H9 (cell line): ENCODE data around the gene FAM3D. TPM values are rescaled to one million over a fixed set of nuclear protein-coding genes. Genes with fewer than 3 reads are reported as not detected.

Source experiments
- DNase-seq: peaks from one replicate; pipeline ENCODE4 v3.0.0-alpha.2; 2017
- H2AFZ ChIP-seq: one replicate; pipeline ENCODE4 v1.6.1; 2013; ENCODE audit warnings: mild to moderate bottlenecking, low read length, control low read depth, moderate library complexity
- H2AK5ac ChIP-seq: 2 replicates; pipeline ENCODE4 v1.6.1; 2013; ENCODE audit warnings: low read length, control low read depth, mixed read lengths; ENCODE audit not compliant: insufficient read length
- H2BK120ac ChIP-seq: one replicate; pipeline ENCODE4 v1.6.1; 2013; ENCODE audit warnings: low read depth, mild to moderate bottlenecking, low read length, control low read depth, inconsistent platforms; ENCODE audit not compliant: poor library complexity, severe bottlenecking
- H2BK12ac ChIP-seq: 2 replicates; pipeline ENCODE4 v1.6.1; 2013; ENCODE audit warnings: low read length, control low read depth, mixed read lengths, low read depth; ENCODE audit not compliant: insufficient read length
- H2BK15ac ChIP-seq: 2 replicates; pipeline ENCODE4 v1.6.1; 2013; ENCODE audit warnings: low read depth, low read length, control low read depth
- H2BK20ac ChIP-seq: one replicate; pipeline ENCODE4 v1.6.1; 2013; ENCODE audit warnings: low read depth, mild to moderate bottlenecking, low read length, control low read depth, inconsistent platforms; ENCODE audit not compliant: poor library complexity, severe bottlenecking
- H2BK5ac ChIP-seq: 2 replicates; pipeline ENCODE4 v1.6.1; 2013; ENCODE audit warnings: low read length, control low read depth, mixed read lengths; ENCODE audit not compliant: insufficient read length
- H3K14ac ChIP-seq: 2 replicates; pipeline ENCODE4 v1.6.1; 2013; ENCODE audit warnings: low read length, control low read depth; ENCODE audit not compliant: insufficient read depth
- H3K18ac ChIP-seq: 2 replicates; pipeline ENCODE4 v1.6.1; 2013; ENCODE audit warnings: low read depth, mild to moderate bottlenecking, mixed read lengths, low read length, control low read depth; ENCODE audit not compliant: insufficient read length
- H3K23ac ChIP-seq: 2 replicates; pipeline ENCODE4 v1.6.1; 2013; ENCODE audit warnings: low read length, control low read depth, mixed read lengths, low read depth; ENCODE audit not compliant: insufficient read length
- H3K23me2 ChIP-seq: 2 replicates; pipeline ENCODE4 v1.6.1; 2013; ENCODE audit warnings: low read depth, mild to moderate bottlenecking, mixed read lengths, low read length, control low read depth; ENCODE audit not compliant: insufficient read length, poor library complexity, severe bottlenecking
- H3K27ac ChIP-seq: 2 replicates; pipeline ENCODE4 v1.5.1; 2013; ENCODE audit warnings: low read length, control low read depth, mixed read lengths, low read depth; ENCODE audit not compliant: insufficient read length
- H3K27me3 ChIP-seq: 2 replicates; pipeline ENCODE4 v1.6.1; 2013; ENCODE audit warnings: low read length, control low read depth, inconsistent platforms; ENCODE audit not compliant: insufficient read depth
- H3K4ac ChIP-seq: 2 replicates; pipeline ENCODE4 v1.6.1; 2013; ENCODE audit warnings: low read depth, mild to moderate bottlenecking, control low read depth, inconsistent platforms, low read length, moderate library complexity
- H3K4me1 ChIP-seq: 2 replicates; pipeline ENCODE4 v1.6.1; 2013; ENCODE audit warnings: low read length, control low read depth, inconsistent platforms; ENCODE audit not compliant: insufficient read depth
- H3K4me2 ChIP-seq: 2 replicates; pipeline ENCODE4 v1.6.1; 2013; ENCODE audit warnings: low read length, control low read depth, mixed read lengths; ENCODE audit not compliant: insufficient read length, insufficient read depth
- H3K56ac ChIP-seq: 2 replicates; pipeline ENCODE4 v1.6.1; 2013; ENCODE audit warnings: low read depth, mild to moderate bottlenecking, mixed read lengths, low read length, control low read depth; ENCODE audit not compliant: insufficient read length
- H3K79me1 ChIP-seq: 2 replicates; pipeline ENCODE4 v1.6.1; 2013; ENCODE audit warnings: low read depth, mild to moderate bottlenecking, moderate library complexity, low read length, control low read depth, inconsistent platforms; ENCODE audit not compliant: insufficient read depth, poor library complexity, severe bottlenecking
- H3K79me2 ChIP-seq: 2 replicates; pipeline ENCODE4 v1.6.1; 2013; ENCODE audit warnings: low read length, control low read depth, inconsistent platforms; ENCODE audit not compliant: insufficient read depth
- H3K9ac ChIP-seq: 2 replicates; pipeline ENCODE4 v1.6.1; 2013; ENCODE audit warnings: low read length, control low read depth, mixed read lengths; ENCODE audit not compliant: insufficient read length; ENCODE audit errors: extremely low read depth
- H3K9me3 ChIP-seq: one replicate; pipeline ENCODE4 v1.6.1; 2013; ENCODE audit warnings: low read depth, low read length, inconsistent platforms; ENCODE audit not compliant: control insufficient read depth
- H3T11ph ChIP-seq: one replicate; pipeline ENCODE4 v1.6.1; 2013; ENCODE audit warnings: mild to moderate bottlenecking, low read length, control low read depth, inconsistent platforms
- H4K20me1 ChIP-seq: one replicate; pipeline ENCODE4 v1.6.1; 2013; ENCODE audit not compliant: control insufficient read depth, insufficient read length, insufficient read depth
- H4K5ac ChIP-seq: 2 replicates; pipeline ENCODE4 v1.6.1; 2013; ENCODE audit warnings: low read depth, mild to moderate bottlenecking, mixed read lengths, low read length, control low read depth; ENCODE audit not compliant: insufficient read length
- H4K8ac ChIP-seq: replicated peaks from 2 replicates; pipeline ENCODE4 v1.6.1; 2013; ENCODE audit warnings: low read length, control low read depth, mixed read lengths, low read depth; ENCODE audit not compliant: insufficient read length
- H4K91ac ChIP-seq: 2 replicates; pipeline ENCODE4 v1.6.1; 2013; ENCODE audit warnings: low read depth, mild to moderate bottlenecking, moderate library complexity, mixed read lengths, low read length, control low read depth; ENCODE audit not compliant: insufficient read length
- H3K27ac Mint-ChIP-seq, 3 experiments: 2 replicates in 2 of 3; 3 replicates in 1 of 3; pipeline ENCODE4 v1.8.0; 2020 to 2021; ENCODE audit warnings: mixed read lengths in 3 of 3, mild to moderate bottlenecking in 1 of 3, moderate library complexity in 1 of 3
- H3K27me3 Mint-ChIP-seq: 2 replicates; pipeline ENCODE4 v1.8.0; 2021; ENCODE audit warnings: low read depth, mild to moderate bottlenecking, moderate library complexity, mixed read lengths
- H3K36me3 Mint-ChIP-seq, 3 experiments: 2 replicates in 2 of 3; 3 replicates in 1 of 3; pipeline ENCODE4 v1.8.0; 2020 to 2021; ENCODE audit warnings: low read depth in 3 of 3, mixed read lengths in 3 of 3; ENCODE audit not compliant: insufficient read depth in 1 of 3
- H3K4me1 Mint-ChIP-seq, 2 experiments: 2 replicates each; pipeline ENCODE4 v1.8.0; 2020; ENCODE audit warnings: mixed read lengths in 2 of 2
- H3K4me3 Mint-ChIP-seq, 2 experiments: 2 replicates in 1 of 2; 3 replicates in 1 of 2; pipeline ENCODE4 v1.8.0; 2020 to 2021; ENCODE audit warnings: mild to moderate bottlenecking in 2 of 2, mixed read lengths in 2 of 2, moderate library complexity in 1 of 2
- H3K9me3 Mint-ChIP-seq, 2 experiments: 2 replicates in 1 of 2; 3 replicates in 1 of 2; pipeline ENCODE4 v1.8.0; 2020; ENCODE audit warnings: mild to moderate bottlenecking in 2 of 2, mixed read lengths in 2 of 2, moderate library complexity in 1 of 2
- CTCF ChIP-seq: fragments of 200-600 bp; sonication (generic); conservative IDR thresholded peaks from 3 replicates; pipeline ENCODE4 v1.8.0; 2021; ENCODE audit warnings: antibody characterized with exemption, mild to moderate bottlenecking
- WGBS: extraction: QIAGEN DNeasy Blood & Tissue Kit; methylation state at CpG from one replicate; pipeline ENCODE4 v1.1.7; 2013; ENCODE audit warnings: missing lambda C conversion rate, low lambda C conversion rate, mixed read lengths; ENCODE audit not compliant: insufficient read length; ENCODE audit errors: extremely low coverage; 5-methylcytosine and 5-hydroxymethylcytosine counted together
- total RNA-seq: library from RNA; stranded (reverse); gene quantifications from 2 replicates; pipeline ENCODE4 v1.2.1, GENCODE V29; 2021

FAM3D gene
- total RNA-seq, 1 experiment from 2014 or later, result not detected

DNA sequence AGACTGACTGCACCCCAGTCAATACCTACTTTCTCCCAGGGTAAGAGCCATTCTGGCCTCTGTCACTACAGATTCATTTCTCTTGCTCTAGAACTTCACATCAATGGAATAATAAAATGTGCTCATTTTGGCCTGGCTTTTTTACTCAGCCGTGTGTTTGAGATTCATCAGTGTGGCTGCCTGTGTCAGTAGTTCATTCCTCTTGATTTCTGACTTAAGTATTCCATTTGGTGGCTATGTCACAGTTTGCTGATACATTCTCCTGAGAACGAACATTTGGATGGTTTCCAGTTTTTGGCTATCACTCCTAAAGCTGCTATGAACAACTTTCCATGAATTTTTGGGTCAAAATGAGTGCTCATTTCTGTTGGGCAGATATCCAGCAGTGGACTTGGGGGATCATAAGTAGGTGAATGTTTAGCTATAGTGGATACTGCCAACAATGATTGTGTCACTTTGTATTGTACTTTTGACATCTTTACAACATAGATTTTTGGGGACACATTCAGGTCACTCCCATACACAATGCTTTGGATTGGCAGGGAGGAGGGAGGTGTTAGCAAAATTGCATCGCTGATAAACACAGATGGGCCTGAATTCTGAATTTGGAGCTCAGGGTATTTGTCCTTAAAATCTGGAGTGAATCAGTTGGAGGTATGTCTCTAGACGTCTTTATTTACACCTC lies 69.6 kb downstream of the FAM3D start:
- Mint-ChIP-seq H3K9me3 (no peaks in the 10 kb centered on the region), H3K36me3 (no peaks in the 10 kb centered on the region), H3K4me1 (peaks cover 9 to 10% of the 10 kb centered on the region in 2 experiments), H3K27me3 (peaks cover under 1% of the 10 kb centered on the region), H3K27ac (no peak overlapping the region), H3K4me3 (no peak overlapping the region)
- Histone ChIP-seq H4K8ac (no peak overlapping the region), H3T11ph (no peak overlapping the region), H3K9ac (no peak overlapping the region), H3K79me1 (no peaks in the 10 kb centered on the region), H2BK20ac (no peak overlapping the region), H4K91ac (no peak overlapping the region), H2AK5ac (no peak overlapping the region), H2BK5ac (no peak overlapping the region), H3K27me3 (no peaks in the 10 kb centered on the region), H3K9me3 (no peaks in the 10 kb centered on the region), H3K18ac (no peak overlapping the region), H3K56ac (no peak overlapping the region), H3K79me2 (no peaks in the 10 kb centered on the region), H4K5ac (no peak overlapping the region), H3K14ac (no peak overlapping the region), H2BK15ac (no peak overlapping the region), H2BK120ac (no peak overlapping the region), H4K20me1 (no peaks in the 10 kb centered on the region), H3K27ac (no peak overlapping the region), H3K4ac (no peak overlapping the region), H2AFZ (no peak overlapping the region), H2BK12ac (no peak overlapping the region), H3K23me2 (no peaks in the 10 kb centered on the region), H3K4me2 (no peak overlapping the region), H3K23ac (no peak overlapping the region), H3K4me1 (no peaks in the 10 kb centered on the region)
- no peak for TF ChIP-seq CTCF
- WGBS, result no CpG with 5 or more reads among the region's 4 CpGs
- no peak for DNase-seq
